HG03469 (cell line): ENCODE measurements around the gene TMEM131.
"Not testable (repeated sequence)": the region's sequence is repeated elsewhere in the genome, so short reads cannot be mapped to it uniquely, and the experiment has no call there.

Source experiments
- ATAC-seq: cut with Tn5 transposase; IDR thresholded peaks from one replicate; pipeline ENCODE4 v1.9.1; 2021; ENCODE audit warnings: mild to moderate bottlenecking, moderate library complexity, moderate number of reproducible peaks; ENCODE audit not compliant: unreplicated experiment

The TMEM131 gene

DNA sequence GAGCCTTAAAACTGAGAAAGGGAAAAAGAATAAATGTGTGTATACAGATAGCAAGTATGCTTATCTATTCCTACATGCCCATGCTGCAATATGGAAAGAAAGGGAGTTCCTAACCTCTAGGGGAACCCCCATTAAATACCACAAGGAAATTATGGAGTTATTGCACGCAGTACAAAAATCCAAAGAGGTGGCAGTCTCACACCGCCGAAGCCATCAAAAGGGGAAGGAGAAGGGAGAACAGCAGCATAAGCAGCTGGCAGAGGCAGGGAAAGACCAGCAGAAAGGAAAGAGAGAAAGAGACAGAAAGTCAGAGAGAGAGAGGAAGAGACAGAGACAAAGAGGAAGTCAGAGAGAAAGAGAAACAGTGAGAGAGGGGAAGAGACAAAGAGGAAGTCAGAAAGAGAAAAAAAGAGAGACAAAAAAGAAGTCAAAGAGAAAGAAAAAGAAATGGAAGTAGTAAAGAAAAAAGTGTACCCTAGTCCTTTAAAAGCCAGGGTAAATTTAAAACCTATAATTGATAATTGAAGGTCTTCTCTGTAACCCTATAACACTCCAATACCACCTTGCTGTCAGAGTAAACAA, 169.4 kb downstream of the TMEM131 start:
- ATAC-seq: not testable (repeated sequence)

DNA sequence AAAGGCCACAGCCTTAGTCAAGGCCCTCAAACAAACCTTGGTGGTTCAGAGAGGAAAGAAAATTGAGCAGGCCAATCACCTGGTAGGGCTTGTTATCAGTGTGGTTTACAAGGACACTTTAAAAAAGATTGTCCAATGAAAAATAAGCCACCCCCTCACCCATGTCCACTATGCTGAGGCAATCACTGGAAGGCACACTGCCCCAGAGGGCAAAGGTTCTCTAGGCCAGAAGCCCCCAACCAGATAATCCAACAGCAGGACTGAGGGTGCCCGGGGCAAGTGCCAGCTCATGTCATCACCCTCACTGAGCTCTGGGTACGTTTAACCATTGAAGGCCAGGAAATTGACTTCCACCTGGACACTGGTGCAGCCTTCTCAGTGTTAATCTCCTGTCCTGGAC, 171.7 kb downstream of the TMEM131 start:
- not testable (repeated sequence) for ATAC-seq

DNA sequence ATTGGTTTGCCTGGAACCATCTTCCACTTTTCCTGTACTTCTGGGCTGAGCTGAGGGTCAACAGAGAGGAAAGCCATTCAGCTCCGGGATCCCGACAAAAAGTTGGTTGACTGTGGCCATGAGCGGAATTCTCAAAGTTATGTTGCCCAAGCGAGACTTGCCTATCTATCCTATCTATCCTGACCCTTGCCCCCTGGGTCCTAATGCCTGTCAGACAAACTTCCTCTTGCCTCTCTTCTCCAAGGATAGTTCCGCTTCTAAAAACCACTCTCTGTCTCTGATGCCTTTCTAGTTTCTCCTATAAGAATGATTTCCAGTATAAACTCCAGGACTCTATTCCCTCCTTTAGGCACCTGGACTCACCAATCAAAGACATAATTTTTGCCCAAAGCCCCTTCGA, 173.9 kb downstream of the TMEM131 start:
- not testable (repeated sequence) for ATAC-seq

DNA sequence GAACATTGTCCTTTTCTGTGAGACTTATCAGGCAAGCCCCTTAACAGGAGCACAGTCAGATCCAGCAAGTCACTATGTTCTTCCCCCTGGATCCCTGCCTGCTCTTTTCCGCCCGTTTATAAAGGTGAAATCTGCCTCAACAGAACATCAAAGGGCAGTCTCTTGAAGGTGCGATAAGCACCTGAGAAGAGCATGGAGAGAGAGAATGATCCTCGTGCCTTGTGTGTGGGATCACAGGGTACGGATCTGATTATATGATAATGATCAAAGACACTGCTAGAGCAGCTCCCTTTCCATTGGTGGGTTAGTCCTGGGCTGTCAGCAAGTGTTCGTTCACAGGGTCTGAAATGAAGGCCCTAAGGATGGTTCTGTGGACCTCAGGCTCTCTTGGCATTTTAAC, 176.0 kb downstream of the TMEM131 start:
- ATAC-seq: no peak

DNA sequence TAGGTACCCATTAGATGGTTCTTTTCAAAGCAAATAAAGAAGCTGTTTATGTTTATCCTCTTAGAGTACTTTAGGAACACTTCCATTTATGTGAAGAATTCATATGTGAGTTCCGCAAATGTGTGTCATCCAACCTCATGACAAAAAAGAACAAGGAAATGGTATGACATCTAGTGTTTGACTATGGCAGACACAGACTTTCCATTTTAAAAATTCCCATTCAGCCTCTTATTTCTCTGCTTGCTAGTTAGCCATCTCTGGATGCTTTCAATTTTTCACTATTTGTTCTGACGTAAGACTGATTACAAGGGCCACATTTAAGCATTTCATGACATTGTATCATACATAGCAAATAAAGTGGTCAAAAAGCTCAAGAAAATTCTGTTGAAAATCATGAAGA, 179.3 kb downstream of the TMEM131 start:
- no peak for ATAC-seq

DNA sequence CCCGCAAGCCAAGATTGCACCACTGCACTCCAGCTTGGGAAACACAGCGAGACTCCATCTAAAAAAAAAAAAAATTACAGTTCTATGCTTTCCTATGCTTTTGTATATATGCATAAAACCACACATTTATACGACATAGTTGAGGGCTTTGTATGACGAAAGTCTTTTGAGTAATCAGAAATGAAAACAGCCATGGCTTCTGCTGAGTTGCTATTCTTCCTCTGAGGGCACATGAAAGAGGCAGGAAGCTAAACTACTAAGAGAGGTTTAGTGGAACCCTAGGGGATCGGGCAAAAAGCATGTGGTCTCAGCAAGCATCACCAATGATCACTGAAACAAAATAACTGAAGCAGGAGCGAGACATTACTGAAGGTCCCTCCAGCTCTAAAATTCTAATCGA, 182.8 kb downstream of the TMEM131 start:
- ATAC-seq: no peak

DNA sequence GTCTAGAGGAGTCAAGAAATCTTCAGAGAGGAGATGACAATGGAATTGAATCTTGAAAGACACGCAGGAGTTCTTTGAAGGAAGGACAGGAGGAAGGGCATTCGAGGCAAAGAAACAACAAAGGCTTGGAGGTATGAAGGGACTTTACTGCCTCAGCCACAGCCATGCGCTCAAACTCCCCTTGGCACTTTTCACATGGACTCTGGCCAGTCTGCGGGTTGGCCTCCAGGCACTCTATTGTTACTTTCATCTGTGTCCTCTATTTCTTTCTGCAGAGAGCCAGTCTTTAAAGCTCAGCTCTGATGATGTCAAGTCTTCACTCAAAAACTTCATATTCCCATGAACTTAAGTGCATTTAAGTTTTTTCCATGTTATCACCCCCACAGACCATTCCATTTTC, 186.9 kb downstream of the TMEM131 start:
- ATAC-seq: no peak

DNA sequence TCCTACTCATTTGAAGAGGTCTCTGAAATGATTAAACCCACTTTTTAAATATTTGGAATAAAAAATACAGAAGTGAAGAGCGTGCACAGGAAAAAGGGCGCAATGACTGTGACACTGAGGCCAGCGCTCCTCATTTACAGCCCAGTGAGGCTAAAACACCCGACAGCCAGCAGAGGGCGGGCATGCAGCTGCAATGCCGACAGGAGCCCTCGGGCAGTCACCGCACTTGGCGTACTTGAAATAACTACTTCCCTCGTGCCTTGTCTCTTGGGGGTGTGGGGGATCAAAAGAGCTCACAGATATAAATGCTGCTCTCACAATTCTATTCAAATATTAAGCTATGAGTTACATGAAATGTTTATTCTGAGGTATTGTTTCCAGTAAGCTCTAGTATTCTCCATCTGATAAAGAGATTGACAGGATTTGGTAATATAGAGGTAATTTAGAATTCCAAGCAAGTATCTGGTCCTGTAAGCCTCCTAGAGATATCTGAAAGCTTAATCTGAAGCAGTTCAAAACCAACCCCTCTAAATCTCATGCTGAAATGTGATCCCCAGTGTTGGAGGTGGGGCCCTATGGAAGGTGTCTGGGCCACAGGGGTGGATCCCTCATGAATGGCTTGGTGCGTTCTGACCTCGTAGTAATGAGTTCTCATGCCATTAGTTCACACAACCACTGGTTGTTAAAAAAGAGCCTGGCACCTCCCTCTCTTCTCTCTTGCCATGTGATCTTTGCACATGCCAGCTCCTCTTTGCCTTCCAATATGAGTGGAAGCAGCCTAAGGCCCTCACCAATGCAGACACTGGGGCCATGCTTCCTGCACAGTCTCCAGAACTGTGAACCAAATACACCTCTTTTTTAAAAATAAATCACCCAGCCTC, 188.8 kb downstream of the TMEM131 start:
- ATAC-seq: no peak

DNA sequence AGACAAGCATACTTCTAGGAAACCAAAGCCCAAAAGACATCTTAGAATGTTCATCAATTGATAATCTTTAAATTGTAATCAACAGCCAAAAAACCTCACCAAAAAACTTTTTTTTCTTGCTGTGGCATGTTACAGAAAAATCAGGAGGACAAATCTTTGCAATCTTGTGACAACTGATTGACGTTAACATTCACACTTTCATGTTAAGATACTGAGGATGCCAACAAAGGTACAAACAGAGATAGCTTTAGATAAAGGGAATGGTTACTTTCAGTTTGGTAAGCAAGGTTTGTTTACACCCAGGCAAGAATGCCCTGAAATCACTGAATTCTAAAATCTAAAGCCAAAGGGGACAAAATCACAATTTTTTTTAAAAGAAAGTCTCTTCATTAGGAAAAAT, 190.0 kb downstream of the TMEM131 start:
- no peak for ATAC-seq

DNA sequence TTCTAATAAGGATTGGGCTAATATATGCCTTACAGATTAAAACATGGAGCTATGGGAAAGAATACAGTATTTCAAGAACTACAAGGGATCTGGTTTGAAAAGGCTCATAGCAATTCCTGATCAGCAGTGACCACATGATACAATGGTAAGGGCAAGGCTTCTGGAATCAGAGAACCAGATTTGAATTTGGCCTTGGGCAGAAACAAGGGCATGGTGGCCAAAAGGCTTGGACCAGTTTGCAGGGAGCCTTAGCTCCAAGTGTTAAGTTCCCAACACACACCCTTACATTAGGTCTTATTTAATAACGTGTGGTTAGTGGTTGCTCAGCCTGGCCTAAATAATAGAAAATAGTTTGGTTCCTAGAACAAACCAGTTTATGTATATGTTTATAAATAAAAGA, 194.7 kb downstream of the TMEM131 start:
- no peak for ATAC-seq

DNA sequence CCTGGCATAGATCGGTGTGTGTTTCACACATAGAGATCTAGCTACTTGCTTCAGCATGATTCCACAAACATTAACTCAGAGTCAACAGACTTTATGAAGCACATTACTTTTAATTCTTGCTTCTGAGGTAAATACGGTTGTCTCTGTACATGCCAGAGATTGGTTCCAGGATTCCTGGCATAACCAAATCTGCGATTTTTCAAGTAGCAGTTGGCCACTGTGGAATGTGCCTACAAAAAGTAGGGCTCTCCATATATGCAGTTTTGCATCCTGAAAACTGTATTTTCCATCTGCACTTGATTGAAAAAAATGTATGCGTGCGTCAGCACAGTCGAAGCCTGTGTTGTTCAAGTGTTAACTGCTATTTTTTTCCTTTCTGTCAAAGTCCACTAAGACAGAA, 197.3 kb downstream of the TMEM131 start:
- no peak for ATAC-seq

DNA sequence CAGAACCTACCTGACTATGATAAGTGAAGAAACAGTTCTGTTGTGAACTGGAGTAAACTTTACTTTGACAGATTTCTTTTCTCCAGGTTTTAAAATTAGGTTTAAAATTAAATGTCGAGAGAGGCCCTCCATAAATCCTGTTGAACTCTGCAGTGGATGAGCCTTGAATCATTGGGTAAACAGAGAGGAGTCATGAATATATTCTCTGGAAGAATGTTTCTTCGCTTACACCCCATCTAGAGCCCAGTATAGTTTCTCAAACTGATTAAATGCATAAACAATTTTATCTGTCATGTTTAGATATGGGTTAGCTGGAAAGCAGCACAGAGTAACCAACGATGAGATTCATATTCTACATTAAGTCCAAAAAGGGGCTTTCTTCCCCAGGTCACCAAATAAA, 198.4 kb downstream of the TMEM131 start:
- ATAC-seq: no peak

DNA sequence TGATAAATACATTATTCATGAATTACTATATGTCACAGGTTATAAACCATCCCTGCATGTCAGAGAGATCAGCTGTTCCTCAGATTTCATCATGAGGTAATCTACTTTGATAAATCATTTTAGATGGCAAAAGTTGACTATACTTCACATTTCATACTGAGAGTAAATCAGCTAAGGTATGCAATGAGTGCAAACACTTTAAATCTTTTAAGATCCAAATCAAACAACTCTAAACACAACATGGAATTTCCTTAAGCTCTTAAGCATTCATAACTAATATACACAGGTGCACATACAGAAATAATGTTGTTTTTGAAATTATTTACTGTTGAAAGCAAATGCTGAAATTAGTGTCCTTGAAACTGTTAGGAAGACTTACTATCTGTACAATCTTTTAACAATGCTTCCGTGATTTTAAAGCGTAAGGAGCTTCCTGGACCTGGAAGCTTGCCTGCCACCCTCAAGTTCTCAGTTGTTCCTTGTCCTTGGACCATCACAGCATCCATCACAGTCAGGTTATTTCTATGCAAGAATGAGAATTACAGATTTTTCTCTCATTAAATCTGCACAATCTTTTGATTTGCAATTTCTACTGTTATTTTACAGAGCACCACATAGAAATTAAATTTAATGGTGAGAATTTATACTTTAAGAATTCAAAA, 199.2 kb downstream of the TMEM131 start:
- ATAC-seq: no peak

DNA sequence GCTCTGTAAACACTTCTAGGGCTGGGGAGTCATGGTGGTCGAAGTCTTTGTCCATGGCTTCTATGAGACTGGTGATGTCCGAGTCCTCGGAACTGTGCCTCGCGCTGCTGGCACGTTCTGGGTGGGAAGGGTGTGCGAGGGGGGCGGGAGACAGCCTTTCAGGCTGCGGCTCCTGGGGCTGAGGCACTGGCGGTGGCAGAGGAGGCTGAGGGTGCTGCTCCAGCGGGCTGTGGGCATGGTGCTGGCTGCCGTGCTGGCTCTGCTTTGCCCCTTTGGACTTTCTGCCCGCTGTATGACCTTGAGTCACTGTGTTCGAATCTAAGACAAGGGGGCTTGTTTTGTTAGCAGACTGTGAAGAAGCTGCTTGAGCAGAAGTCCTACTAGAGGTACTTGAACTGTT, 203.3 kb downstream of the TMEM131 start:
- ATAC-seq: no peak

DNA sequence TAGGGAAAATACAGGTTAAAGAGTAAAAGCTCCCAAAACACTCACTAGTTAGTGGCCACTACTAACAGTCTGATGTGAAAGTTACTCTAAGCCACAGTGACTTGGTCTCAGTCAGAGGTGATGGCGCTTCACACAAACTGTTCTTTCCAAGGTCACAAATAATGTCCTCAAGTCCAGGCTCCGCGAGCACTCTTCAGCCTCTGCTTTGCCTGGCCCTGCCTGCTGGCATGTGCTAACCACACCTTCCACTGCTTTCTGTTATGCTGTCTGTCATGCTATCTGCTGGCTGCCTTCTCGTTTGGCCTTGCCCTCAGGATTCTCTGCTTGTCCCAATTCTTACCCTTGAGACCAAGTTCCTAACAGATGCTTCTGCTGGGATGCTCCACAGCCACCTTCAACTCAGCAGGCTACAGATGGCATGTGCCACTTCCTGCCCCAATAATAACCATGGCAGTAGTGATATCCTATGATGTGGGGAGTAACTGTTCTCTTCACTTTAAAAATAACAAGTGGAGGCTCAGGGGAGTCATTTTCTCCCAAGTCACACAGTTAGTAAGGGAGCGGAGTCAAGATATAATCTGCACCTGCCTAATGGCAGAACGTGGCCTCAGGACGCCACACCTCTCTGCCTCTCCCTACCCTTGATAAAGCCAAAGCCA, 206.6 kb downstream of the TMEM131 start:
- ATAC-seq: no peak

DNA sequence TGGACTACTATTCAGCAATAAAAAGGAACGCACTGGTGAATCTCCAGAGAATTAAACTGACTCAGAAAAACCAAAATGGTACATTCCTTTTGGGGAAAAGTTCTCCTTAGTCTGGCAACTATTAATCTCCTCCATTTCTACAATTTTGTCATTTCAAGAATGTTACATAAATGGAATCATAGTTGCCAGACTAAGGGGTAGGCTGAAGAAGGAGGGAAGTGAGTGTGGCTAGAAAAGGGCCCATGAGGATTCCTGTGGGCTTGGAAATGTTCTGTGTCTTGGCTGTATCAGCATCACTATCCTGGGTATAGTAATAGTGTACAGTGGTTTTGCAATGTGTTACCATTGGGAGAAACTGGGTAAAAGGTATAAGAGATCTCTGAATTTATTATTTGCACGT, 209.9 kb downstream of the TMEM131 start:
- ATAC-seq: no peak

DNA sequence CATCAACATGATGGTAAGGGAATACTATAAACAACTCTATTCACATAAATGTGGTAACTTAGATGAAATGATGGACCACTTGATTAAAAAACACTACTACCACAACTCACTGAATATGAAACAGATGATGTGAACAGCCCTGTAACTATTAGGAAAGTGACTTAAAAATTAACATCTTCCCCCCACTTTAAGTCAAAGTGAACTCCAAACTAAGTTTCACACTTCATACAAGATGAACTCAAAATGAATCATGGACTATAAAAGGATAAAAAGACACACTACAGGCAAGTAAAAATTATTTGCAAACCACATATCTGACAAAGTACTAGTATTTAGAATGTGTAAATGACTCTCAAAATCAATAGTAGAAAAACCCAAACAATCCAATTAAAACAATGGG, 210.8 kb downstream of the TMEM131 start:
- ATAC-seq: no peak

DNA sequence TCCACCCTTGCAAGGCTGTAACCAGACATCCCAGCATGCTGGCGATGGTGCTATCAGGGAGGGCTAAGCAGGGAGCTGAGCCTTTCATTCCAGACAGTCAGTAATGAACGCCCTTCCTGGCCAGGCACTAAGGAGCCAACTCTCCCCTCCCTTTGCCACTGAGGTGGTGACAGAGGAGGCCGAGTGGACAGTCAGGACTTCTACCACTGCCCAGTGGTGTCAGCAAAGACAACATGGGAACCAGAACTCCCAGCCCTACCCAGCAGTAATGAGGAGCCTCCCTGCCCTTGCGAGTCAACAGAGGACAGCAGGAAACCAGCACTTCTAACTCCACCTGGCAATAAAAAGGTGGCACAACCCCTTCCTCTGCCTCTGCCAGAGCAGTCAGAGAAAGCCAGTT, 213.8 kb downstream of the TMEM131 start:
- no peak for ATAC-seq

DNA sequence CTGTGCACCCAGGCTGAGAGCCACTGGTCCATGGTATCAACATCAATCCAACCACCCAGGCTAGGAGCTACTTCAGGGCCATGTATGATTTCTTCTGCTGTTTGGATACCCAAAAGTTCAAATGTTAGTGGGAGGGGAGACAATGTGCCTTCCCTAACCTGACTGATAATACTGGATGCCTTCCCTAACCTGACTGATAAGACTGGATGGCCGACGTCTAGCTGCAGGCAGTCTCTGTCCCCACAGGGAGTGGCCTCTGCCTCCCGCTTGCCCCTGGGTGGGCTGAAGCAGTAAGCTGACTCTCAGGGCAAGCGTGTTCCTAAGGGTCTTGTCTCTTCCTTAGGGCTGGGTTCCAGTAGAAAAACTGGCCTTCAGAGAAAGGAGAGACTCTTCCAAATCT, 216.6 kb downstream of the TMEM131 start:
- no peak for ATAC-seq

DNA sequence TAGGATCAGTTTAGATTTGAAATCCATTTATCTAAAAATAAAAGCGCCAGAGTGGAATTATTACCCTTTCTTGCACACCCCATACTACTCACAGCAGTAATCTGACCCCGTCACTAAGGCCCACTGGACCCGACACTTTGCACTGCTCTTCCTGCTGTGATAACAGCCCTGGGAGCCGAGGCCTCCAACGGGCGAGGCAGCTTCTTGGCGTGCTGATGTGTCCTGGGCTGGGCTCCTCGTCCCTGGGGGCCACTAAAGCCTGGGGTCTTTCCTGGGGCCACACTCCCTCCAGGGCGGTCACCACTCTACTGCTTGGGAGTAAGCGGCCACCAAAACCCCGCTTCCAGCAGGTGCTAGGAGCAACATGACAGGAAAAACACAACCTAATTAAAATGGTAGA, 220.7 kb downstream of the TMEM131 start:
- no peak for ATAC-seq

DNA sequence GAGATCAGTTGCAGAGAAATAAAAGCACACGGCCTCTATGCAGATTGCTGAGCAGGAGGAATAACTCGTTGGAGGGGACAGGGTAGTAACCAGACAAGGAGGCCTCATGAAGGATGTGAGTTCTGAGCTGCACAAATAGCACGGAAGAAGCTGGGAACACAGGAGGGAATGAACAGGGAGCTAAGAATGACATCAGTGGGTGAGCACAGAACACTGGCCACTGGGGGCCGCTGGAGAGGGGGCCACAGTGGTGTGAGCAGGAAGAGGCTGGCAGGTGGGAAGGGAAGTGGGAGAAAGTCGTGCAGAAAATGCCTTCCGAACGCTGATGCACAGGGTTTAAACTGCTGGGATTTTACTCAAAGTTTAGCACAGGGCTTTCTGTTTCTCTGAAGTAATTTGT, 221.3 kb downstream of the TMEM131 start:
- no peak for ATAC-seq

DNA sequence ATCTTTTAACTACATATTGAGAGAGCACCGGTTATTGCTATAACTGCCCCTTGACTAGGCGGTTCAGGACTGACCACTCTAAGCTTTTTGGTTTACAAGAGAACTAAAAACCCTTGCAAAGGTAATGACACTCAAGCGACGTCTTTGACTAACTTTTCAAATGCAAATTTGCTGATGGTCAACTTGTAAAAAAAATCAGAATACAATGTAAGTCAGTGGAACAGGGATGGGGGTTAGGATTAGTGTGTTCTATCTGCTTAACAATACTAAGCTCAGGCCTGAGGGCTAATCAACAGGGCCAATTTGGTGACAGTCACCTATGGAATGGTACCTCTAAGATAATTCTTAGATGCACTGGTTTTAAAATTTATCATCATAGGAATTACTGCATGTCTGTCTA, 225.3 kb downstream of the TMEM131 start:
- no peak for ATAC-seq
